Breast epithelium (tissue), 4 donors: ENCODE measurements around the gene FLNB. TPM values are rescaled to one million over a fixed set of nuclear protein-coding genes. Genes with fewer than 3 reads are reported as not detected.

Source experiments
- DNase-seq, 2 donors: peaks; one replicate each; pipeline ENCODE4 v3.0.0-alpha.2; 2019; ENCODE audit warnings: low spot score in 2 of 2
- H3K27ac ChIP-seq, 2 donors: fragments of 200-600 bp; sonication (generic) in 1 of 2; one replicate each; pipeline ENCODE4 v1.5.1; 2016 to 2019; ENCODE audit warnings: mild to moderate bottlenecking in 1 of 2
- H3K27me3 ChIP-seq, 2 donors: fragments of 200-600 bp; sonication (generic) in 1 of 2; one replicate each; pipeline versions ENCODE4 v1.5.1 to v1.6.0; 2017 to 2019; ENCODE audit warnings: control low read depth in 1 of 2, mild to moderate bottlenecking in 1 of 2
- H3K36me3 ChIP-seq: fragments of 200-600 bp; one replicate; pipeline ENCODE4 v1.5.1; 2019
- H3K4me1 ChIP-seq, 2 donors: fragments of 200-600 bp; sonication (generic); one replicate each; pipeline ENCODE4 v1.5.1; 2016 to 2019; ENCODE audit warnings: control low read depth in 1 of 2
- H3K4me3 ChIP-seq, 3 donors: fragments of 200-600 bp; sonication (generic); 1 replicate in 2 of 3; 2 replicates in 1 of 3; pipeline ENCODE4 v1.5.1; 2016 to 2019; ENCODE audit warnings: mild to moderate bottlenecking in 3 of 3, moderate library complexity in 2 of 3
- H3K9me3 ChIP-seq, 2 donors: fragments of 200-600 bp; sonication (generic) in 1 of 2; one replicate each; pipeline ENCODE4 v1.5.1; 2016 to 2019; ENCODE audit warnings: control low read depth in 1 of 2
- POLR2A ChIP-seq: fragments of 450-650 bp; IDR thresholded peaks from one replicate; pipeline ENCODE4 v1.6.1; 2016; ENCODE audit warnings: antibody characterized with exemption, mild to moderate bottlenecking, moderate library complexity
- POLR2AphosphoS5 ChIP-seq, 3 donors: sonication (generic); formaldehyde crosslinking; IDR thresholded peaks; one replicate each; pipeline ENCODE4 v1.6.1; 2017; ENCODE audit warnings: antibody characterized with exemption in 3 of 3
- intact Hi-C: fragments of 100-400 bp; cut with DNase I; formaldehyde crosslinking; loops from one replicate; pipeline ENCODE4 v1.15.1; 2023; ENCODE audit warnings: low total_unique reads
- total RNA-seq, 3 donors: library from RNA; depleted of rRNA; stranded (reverse); fragments of >200 nt; gene quantifications; one replicate each; pipeline ENCODE4 v1.1.0, GENCODE V29; 2016
- TF ChIP-seq, protein P1 (sequence below), 3 donors: fragments of 450-650 bp; IDR thresholded peaks; one replicate each; pipeline ENCODE4 v1.5.1; 2016 to 2017; ENCODE audit warnings: antibody characterized with exemption in 3 of 3, mild to moderate bottlenecking in 3 of 3, moderate library complexity in 3 of 3

FLNB gene
- total RNA-seq, 3 donors from 2014 or later: 40.3 to 242 (median 164) TPM

- H3K9me3 ChIP-seq: no peaks in the 10 kb centered on the region
- no peak overlapping the region for H3K4me3 ChIP-seq
- no peaks in the 10 kb centered on the region for H3K27me3 ChIP-seq
- no peak overlapping the region for H3K27ac ChIP-seq
- H3K36me3 ChIP-seq: no peaks in the 10 kb centered on the region
- TF ChIP-seq POLR2A (no peak), POLR2AphosphoS5 (IDR thresholded peaks at IDR 0.05) (no peak)
- TF ChIP-seq, protein P1, sequence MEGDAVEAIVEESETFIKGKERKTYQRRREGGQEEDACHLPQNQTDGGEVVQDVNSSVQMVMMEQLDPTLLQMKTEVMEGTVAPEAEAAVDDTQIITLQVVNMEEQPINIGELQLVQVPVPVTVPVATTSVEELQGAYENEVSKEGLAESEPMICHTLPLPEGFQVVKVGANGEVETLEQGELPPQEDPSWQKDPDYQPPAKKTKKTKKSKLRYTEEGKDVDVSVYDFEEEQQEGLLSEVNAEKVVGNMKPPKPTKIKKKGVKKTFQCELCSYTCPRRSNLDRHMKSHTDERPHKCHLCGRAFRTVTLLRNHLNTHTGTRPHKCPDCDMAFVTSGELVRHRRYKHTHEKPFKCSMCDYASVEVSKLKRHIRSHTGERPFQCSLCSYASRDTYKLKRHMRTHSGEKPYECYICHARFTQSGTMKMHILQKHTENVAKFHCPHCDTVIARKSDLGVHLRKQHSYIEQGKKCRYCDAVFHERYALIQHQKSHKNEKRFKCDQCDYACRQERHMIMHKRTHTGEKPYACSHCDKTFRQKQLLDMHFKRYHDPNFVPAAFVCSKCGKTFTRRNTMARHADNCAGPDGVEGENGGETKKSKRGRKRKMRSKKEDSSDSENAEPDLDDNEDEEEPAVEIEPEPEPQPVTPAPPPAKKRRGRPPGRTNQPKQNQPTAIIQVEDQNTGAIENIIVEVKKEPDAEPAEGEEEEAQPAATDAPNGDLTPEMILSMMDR (IDR thresholded peaks at IDR 0.05): no peak
- no peak for DNase-seq
- no peaks in the 10 kb centered on the region for H3K4me1 ChIP-seq
- intact Hi-C loops: no loop called here
Measured at GRCh38 chr3:57966829-57967228, 41.4 kb upstream of the FLNB start.

GRCh38 chr3:57967590-57967989, 40.6 kb upstream of the FLNB start:
- H3K27ac ChIP-seq: no peak overlapping the region
- no peak overlapping the region for H3K4me3 ChIP-seq
- H3K4me1 ChIP-seq: no peaks in the 10 kb centered on the region
- H3K9me3 ChIP-seq: no peaks in the 10 kb centered on the region
- intact Hi-C loops: no loop called here
- no peak for DNase-seq
- H3K36me3 ChIP-seq: no peaks in the 10 kb centered on the region
- TF ChIP-seq, protein P1 (IDR thresholded peaks at IDR 0.05): no peak
- TF ChIP-seq POLR2A (no peak), POLR2AphosphoS5 (IDR thresholded peaks at IDR 0.05) (no peak)
- H3K27me3 ChIP-seq: no peaks in the 10 kb centered on the region

DNA sequence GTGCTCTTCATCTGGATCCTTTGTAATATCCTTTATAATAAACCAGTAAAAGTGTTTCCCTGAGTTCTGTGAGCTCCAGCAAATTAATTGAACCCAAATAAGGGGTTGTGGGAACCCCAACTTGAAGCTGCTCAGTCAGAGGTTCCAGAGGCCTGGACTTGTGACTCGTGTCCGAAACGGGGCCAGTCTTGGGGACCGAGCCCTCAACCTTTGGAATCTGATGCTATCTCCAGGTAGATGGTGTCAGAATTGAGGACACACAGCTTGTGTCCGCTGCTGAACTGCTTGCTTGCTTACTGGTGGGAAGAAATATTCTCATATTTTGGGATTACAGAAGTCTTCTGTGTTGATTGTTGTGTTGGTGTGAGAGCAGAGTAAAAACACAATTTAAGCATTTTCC, 39.7 kb upstream of the FLNB start:
- no peaks in the 10 kb centered on the region for H3K27me3 ChIP-seq
- H3K27ac ChIP-seq: no peak overlapping the region
- TF ChIP-seq, protein P1 (IDR thresholded peaks at IDR 0.05): no peak
- no peak for TF ChIP-seq POLR2A
- TF ChIP-seq POLR2AphosphoS5 (IDR thresholded peaks at IDR 0.05): no peak
- H3K4me1 ChIP-seq: no peaks in the 10 kb centered on the region
- H3K36me3 ChIP-seq: no peaks in the 10 kb centered on the region
- no peak for DNase-seq
- intact Hi-C loops: no loop called here
- H3K9me3 ChIP-seq: no peaks in the 10 kb centered on the region
- H3K4me3 ChIP-seq: no peak overlapping the region

- no peaks in the 10 kb centered on the region for H3K27me3 ChIP-seq
- no peak overlapping the region for H3K4me3 ChIP-seq
- H3K4me1 ChIP-seq: no peaks in the 10 kb centered on the region
- no peak for DNase-seq
- TF ChIP-seq POLR2AphosphoS5 (IDR thresholded peaks at IDR 0.05): no peak
- TF ChIP-seq POLR2A: no peak
- TF ChIP-seq, protein P1 (IDR thresholded peaks at IDR 0.05): no peak
- H3K9me3 ChIP-seq: no peaks in the 10 kb centered on the region
- no peaks in the 10 kb centered on the region for H3K36me3 ChIP-seq
- intact Hi-C loops: no loop called here
- peak overlapping the region; percentile 18 to 63 for H3K27ac ChIP-seq
Measured at GRCh38 chr3:57971975-57972374, 36.2 kb upstream of the FLNB start.

- no peaks in the 10 kb centered on the region for H3K4me1 ChIP-seq
- DNase-seq: peak in 1 of 2 donors; percentile 62
- H3K27ac ChIP-seq: peak overlapping the region; percentile 18 to 63
- no peaks in the 10 kb centered on the region for H3K27me3 ChIP-seq
- no peaks in the 10 kb centered on the region for H3K36me3 ChIP-seq
- intact Hi-C loops: no loop called here
- no peaks in the 10 kb centered on the region for H3K9me3 ChIP-seq
- TF ChIP-seq POLR2AphosphoS5 (IDR thresholded peaks at IDR 0.05): no peak
- TF ChIP-seq POLR2A: no peak
- no peak overlapping the region for H3K4me3 ChIP-seq
Measured at GRCh38 chr3:57972531-57973111, 35.6 kb upstream of the FLNB start.
